HepG2 (cell line): ENCODE data around the gene PDE4D. TPM values are rescaled to one million over a fixed set of nuclear protein-coding genes. Genes with fewer than 3 reads are reported as not detected.

Experiments
- ATAC-seq: fragments of 200-7000 bp; cut with Tn5 transposase; 3 replicates; pipeline ENCODE4 v1.9.1; 2020; ENCODE audit warnings: mild to moderate bottlenecking, moderate library complexity
- BruUV-seq: library from RNA; stranded (reverse); fragments of 400-500 nt; replicated peaks from 2 replicates; lab custom pipeline; 2021; lab: Mats Ljungman, UMichigan
- CTCF ChIA-PET: fragments of 300-600 bp; formaldehyde crosslinking; extraction: SDS; loops from one replicate; lab custom pipeline; 2021; ENCODE audit warnings: low total read pairs, inconsistent platforms, low intra/inter-chr PET ratio; lab: Yijun Ruan, JAX
- POLR2A ChIA-PET: fragments of 350-600 bp; sonication (Branson Sonifier 250); formaldehyde crosslinking; loops from one replicate; lab custom pipeline; 2020; ENCODE audit warnings: antibody characterized with exemption, inconsistent platforms; lab: Yijun Ruan, JAX
- DNase-seq: peaks from one replicate; pipeline ENCODE4 v3.0.0-alpha.2; 2015; ENCODE audit warnings: low spot score
- FAIRE-seq: peaks from 3 replicates; lab custom pipeline; 2011; peaks lifted over from hg19 to GRCh38; lab: Jason Lieb, UNC
- H2AFZ ChIP-seq: one replicate; pipeline ENCODE4 v1.6.1; 2011; ENCODE audit warnings: low read length, inconsistent platforms
- H3K27ac ChIP-seq: fragments of 300-600 bp; 3 replicates; pipeline ENCODE4 v1.8.0; 2011; ENCODE audit warnings: mixed run types, mild to moderate bottlenecking, mixed read lengths, low read length, inconsistent platforms; ENCODE audit not compliant: insufficient read depth; ENCODE audit errors: extremely low read length
- H3K27me3 ChIP-seq, 2 experiments: fragments of 200-600 bp in 1 of 2; 2 replicates in 1 of 2; 3 replicates in 1 of 2; pipeline versions ENCODE4 v1.6.0 to v1.8.0; 2011; ENCODE audit warnings: low read length in 2 of 2, mild to moderate bottlenecking in 2 of 2, moderate library complexity in 2 of 2, inconsistent platforms in 1 of 2; ENCODE audit not compliant: insufficient read depth in 2 of 2, control insufficient read depth in 1 of 2
- H3K36me3 ChIP-seq, 2 experiments: fragments of 200-600 bp in 1 of 2; replicated peaks in 1 of 2; 2 replicates in 1 of 2; 3 replicates in 1 of 2; pipeline versions ENCODE4 v1.5.1 to v1.8.0; 2011; ENCODE audit warnings: low read length in 2 of 2, inconsistent platforms in 1 of 2; ENCODE audit not compliant: insufficient read depth in 2 of 2, control insufficient read depth in 1 of 2
- H3K4me1 ChIP-seq: 2 replicates; pipeline ENCODE4 v1.5.1; 2012; ENCODE audit warnings: low read length, inconsistent platforms; ENCODE audit not compliant: insufficient read depth
- H3K4me2 ChIP-seq: 2 replicates; pipeline ENCODE4 v1.6.0; 2011; ENCODE audit warnings: low read depth, low read length, inconsistent platforms
- H3K4me3 ChIP-seq, 3 experiments: fragments of 200-600 bp in 1 of 3; sonication (generic), shearing (Covaris generic) in 1 of 3; replicated peaks in 1 of 3; 2 replicates each; pipeline ENCODE4 v1.5.1; 2011 to 2016; ENCODE audit warnings: low read length in 3 of 3, inconsistent platforms in 2 of 3, low read depth in 2 of 3, mild to moderate bottlenecking in 2 of 3, control low read depth in 1 of 3, mixed read lengths in 1 of 3; ENCODE audit not compliant: insufficient read depth in 1 of 3
- H3K79me2 ChIP-seq: one replicate; pipeline ENCODE4 v1.6.1; 2011; ENCODE audit warnings: low read length, inconsistent platforms; ENCODE audit not compliant: insufficient read depth
- H3K9ac ChIP-seq: 2 replicates; pipeline ENCODE4 v1.6.0; 2011; ENCODE audit warnings: mild to moderate bottlenecking, low read depth, low read length, inconsistent platforms; ENCODE audit not compliant: insufficient read depth
- H3K9me3 ChIP-seq: 2 replicates; pipeline ENCODE4 v1.5.1; 2012; ENCODE audit warnings: mild to moderate bottlenecking, low read length
- H4K20me1 ChIP-seq: 2 replicates; pipeline ENCODE4 v1.6.0; 2011; ENCODE audit warnings: inconsistent platforms, mild to moderate bottlenecking, low read length, moderate library complexity; ENCODE audit not compliant: insufficient read depth
- ATM ChIP-seq: fragments of 450-650 bp; IDR thresholded peaks from 2 replicates; pipeline ENCODE4 v1.7.1; 2017; ENCODE audit warnings: mild to moderate bottlenecking, borderline replicate concordance
- ISX ChIP-seq: sonication (generic); formaldehyde crosslinking; conservative IDR thresholded peaks from 2 replicates; pipeline ENCODE4 v1.5.0; 2020; ENCODE audit warnings: missing genetic modification reagents
- PHB2 ChIP-seq: fragments of 450-650 bp; IDR thresholded peaks from 2 replicates; pipeline ENCODE4 v1.6.1; 2018; ENCODE audit not compliant: partially characterized antibody
- PHF20 ChIP-seq: sonication (generic); formaldehyde crosslinking; IDR thresholded peaks from 2 replicates; pipeline ENCODE4 v1.5.0; 2020; ENCODE audit warnings: mild to moderate bottlenecking, missing genetic modification reagents
- SIX1 ChIP-seq: sonication (generic); formaldehyde crosslinking; IDR thresholded peaks from 2 replicates; pipeline ENCODE4 v1.4.0; 2020; ENCODE audit warnings: missing genetic modification reagents, borderline replicate concordance
- SP140L ChIP-seq: sonication (generic); formaldehyde crosslinking; IDR thresholded peaks from 2 replicates; pipeline ENCODE4 v1.4.0; 2020; ENCODE audit warnings: missing genetic modification reagents, borderline replicate concordance
- ZNF160 ChIP-seq: sonication (generic); formaldehyde crosslinking; IDR thresholded peaks from 2 replicates; pipeline ENCODE4 v1.8.0; 2022; ENCODE audit warnings: mild to moderate bottlenecking, inconsistent platforms, missing genetic modification reagents
- ZNF570 ChIP-seq: sonication (generic); formaldehyde crosslinking; IDR thresholded peaks from 2 replicates; pipeline ENCODE4 v1.4.0; 2020; ENCODE audit warnings: mild to moderate bottlenecking, missing genetic modification reagents, borderline replicate concordance
- ZNF788 ChIP-seq: sonication (generic); formaldehyde crosslinking; IDR thresholded peaks from 2 replicates; pipeline ENCODE4 v1.5.0; 2020; ENCODE audit warnings: mild to moderate bottlenecking, missing genetic modification reagents, borderline replicate concordance
- in situ Hi-C: cut with HindIII; loops from 2 replicates; pipeline ENCODE4 v1.10.0; 2017; ENCODE audit warnings: low pct_unique_long_range_greater_than_20kb; ENCODE audit not compliant: extremely low pct_ligation_motif_present
- intact Hi-C: fragments of 100-400 bp; cut with micrococcal nuclease; formaldehyde crosslinking; loops from one replicate; pipeline ENCODE4 v1.10.0; 2022; ENCODE audit not compliant: unreplicated experiment
- polyA plus RNA-seq, 8 experiments: library from polyadenylated mRNA; depleted of rRNA in 3 of 8; stranded (reverse) in 7 of 8; unstranded in 1 of 8; fragments of >200 nt; fragmentation: Illumina TruSeq in 4 of 8; extraction: Trizol in 4 of 8; gene quantifications; 2 replicates each; pipeline versions ENCODE4 v1.2.1 to v1.2.3, GENCODE V29; 2011 to 2016; ENCODE audit warnings: low read depth in 4 of 8, missing spikeins in 1 of 8, mixed read lengths in 1 of 8; ENCODE audit not compliant: insufficient read depth in 1 of 8
- total RNA-seq, 5 experiments: library from RNA; depleted of rRNA; stranded (reverse); fragments of >200 nt; fragmentation: Illumina TruSeq; extraction: Trizol; gene quantifications; 2 replicates each; pipeline ENCODE4 v1.2.3, GENCODE V29; 2016; ENCODE audit warnings: low read depth in 1 of 5
- TF ChIP-seq, protein P1 (sequence below): IDR thresholded peaks from 2 replicates; pipeline ENCODE4 v1.4.0; 2020; ENCODE audit warnings: mild to moderate bottlenecking, missing genetic modification reagents
- TF ChIP-seq, protein P2 (sequence below): sonication (generic); formaldehyde crosslinking; IDR thresholded peaks from 2 replicates; pipeline ENCODE4 v1.4.0; 2020; ENCODE audit warnings: missing genetic modification reagents

Gene PDE4D
- total and polyA plus RNA-seq, 2 of the 13 experiments (the other 11 are each of a cell fraction or from before 2014, with no cell fraction given), result 7.0 to 12.2 TPM

DNA sequence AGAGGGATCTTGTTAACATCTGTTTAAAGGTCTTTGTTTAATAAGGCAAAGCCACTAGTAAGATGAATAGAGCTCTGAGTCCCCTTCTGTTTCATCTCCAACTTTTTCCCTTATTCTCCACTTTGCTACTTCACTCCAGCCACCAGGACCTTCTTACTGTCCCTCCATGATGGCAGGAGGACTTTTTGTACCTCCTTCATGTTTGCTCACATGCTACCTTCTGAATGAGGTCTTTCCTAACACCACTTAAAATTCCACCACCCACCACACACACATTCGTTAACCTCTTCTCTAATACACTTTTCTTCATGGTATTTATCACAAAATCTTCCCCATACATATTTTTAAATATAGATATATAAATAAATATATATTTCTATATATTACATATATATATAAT, 501.9 kb downstream of the PDE4D start (continued):
- TF ChIP-seq, protein P1, sequence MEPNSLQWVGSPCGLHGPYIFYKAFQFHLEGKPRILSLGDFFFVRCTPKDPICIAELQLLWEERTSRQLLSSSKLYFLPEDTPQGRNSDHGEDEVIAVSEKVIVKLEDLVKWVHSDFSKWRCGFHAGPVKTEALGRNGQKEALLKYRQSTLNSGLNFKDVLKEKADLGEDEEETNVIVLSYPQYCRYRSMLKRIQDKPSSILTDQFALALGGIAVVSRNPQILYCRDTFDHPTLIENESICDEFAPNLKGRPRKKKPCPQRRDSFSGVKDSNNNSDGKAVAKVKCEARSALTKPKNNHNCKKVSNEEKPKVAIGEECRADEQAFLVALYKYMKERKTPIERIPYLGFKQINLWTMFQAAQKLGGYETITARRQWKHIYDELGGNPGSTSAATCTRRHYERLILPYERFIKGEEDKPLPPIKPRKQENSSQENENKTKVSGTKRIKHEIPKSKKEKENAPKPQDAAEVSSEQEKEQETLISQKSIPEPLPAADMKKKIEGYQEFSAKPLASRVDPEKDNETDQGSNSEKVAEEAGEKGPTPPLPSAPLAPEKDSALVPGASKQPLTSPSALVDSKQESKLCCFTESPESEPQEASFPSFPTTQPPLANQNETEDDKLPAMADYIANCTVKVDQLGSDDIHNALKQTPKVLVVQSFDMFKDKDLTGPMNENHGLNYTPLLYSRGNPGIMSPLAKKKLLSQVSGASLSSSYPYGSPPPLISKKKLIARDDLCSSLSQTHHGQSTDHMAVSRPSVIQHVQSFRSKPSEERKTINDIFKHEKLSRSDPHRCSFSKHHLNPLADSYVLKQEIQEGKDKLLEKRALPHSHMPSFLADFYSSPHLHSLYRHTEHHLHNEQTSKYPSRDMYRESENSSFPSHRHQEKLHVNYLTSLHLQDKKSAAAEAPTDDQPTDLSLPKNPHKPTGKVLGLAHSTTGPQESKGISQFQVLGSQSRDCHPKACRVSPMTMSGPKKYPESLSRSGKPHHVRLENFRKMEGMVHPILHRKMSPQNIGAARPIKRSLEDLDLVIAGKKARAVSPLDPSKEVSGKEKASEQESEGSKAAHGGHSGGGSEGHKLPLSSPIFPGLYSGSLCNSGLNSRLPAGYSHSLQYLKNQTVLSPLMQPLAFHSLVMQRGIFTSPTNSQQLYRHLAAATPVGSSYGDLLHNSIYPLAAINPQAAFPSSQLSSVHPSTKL, result no peak
- no peak for TF ChIP-seq PHF20 (CRISPR knock-in tag)
- no peak for TF ChIP-seq PHB2
- no peak for TF ChIP-seq ISX (CRISPR knock-in tag)
- no peak for TF ChIP-seq ZNF788
- TF ChIP-seq, all 625 proteins: peak for 0

DNA sequence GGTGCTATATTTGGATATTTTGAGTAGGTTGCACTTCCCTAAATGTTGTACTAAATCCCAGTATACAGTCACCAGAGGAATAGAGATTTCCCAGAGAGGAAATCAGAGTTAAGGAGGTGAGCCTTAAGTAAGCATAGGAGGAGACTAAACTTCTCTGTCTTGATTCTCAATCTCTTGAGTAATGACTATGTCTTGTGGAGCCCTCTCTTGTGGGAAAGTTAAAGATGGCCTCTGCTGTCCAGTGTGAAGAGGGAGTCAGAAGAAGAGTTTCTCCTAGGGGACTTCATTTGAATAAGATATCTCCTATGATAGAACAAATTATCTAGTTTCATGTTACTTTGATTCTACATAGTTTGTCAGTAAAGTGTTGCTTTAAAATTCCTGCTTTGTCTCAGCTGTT, 502.5 kb downstream of the PDE4D start:
- Histone ChIP-seq H3K9me3 (no peaks in the 10 kb centered on the region), H4K20me1 (0 out of 2 replicates have a peak, but pooled peaks cover 2% of the 10 kb centered on the region), H3K79me2 (no peaks in the 10 kb centered on the region), H3K27me3 (no peaks in the 10 kb centered on the region), H2AFZ (no peak overlapping the region), H3K36me3 (no peaks in the 10 kb centered on the region), H3K4me1 (no peaks in the 10 kb centered on the region), H3K4me3 (no peak overlapping the region), H3K9ac (no peak overlapping the region), H3K27ac (no peak overlapping the region), H3K4me2 (no peak overlapping the region)
- intact Hi-C loops, result loop anchor here (2.0 to 5.0 kb wide), 4 partner anchors 411 to 1256 kb away; no protein-coding TSS in a partner anchor
- ATAC-seq (no peak), FAIRE-seq (no peak), DNase-seq (no peak)
- POLR2A ChIA-PET, result no interaction called here
- in situ Hi-C loops, result loop anchor here (25.0 kb wide), 5 partner anchors 271 to 1271 kb away; no protein-coding TSS in a partner anchor
- CTCF ChIA-PET, result no interaction called here
- BruUV-seq, result no TSS peak
- TF ChIP-seq ATM (no peak), ZNF570 (no peak), ZNF160 (CRISPR knock-in tag) (no peak), SIX1 (no peak), SP140L (no peak)
- TF ChIP-seq, protein P2, sequence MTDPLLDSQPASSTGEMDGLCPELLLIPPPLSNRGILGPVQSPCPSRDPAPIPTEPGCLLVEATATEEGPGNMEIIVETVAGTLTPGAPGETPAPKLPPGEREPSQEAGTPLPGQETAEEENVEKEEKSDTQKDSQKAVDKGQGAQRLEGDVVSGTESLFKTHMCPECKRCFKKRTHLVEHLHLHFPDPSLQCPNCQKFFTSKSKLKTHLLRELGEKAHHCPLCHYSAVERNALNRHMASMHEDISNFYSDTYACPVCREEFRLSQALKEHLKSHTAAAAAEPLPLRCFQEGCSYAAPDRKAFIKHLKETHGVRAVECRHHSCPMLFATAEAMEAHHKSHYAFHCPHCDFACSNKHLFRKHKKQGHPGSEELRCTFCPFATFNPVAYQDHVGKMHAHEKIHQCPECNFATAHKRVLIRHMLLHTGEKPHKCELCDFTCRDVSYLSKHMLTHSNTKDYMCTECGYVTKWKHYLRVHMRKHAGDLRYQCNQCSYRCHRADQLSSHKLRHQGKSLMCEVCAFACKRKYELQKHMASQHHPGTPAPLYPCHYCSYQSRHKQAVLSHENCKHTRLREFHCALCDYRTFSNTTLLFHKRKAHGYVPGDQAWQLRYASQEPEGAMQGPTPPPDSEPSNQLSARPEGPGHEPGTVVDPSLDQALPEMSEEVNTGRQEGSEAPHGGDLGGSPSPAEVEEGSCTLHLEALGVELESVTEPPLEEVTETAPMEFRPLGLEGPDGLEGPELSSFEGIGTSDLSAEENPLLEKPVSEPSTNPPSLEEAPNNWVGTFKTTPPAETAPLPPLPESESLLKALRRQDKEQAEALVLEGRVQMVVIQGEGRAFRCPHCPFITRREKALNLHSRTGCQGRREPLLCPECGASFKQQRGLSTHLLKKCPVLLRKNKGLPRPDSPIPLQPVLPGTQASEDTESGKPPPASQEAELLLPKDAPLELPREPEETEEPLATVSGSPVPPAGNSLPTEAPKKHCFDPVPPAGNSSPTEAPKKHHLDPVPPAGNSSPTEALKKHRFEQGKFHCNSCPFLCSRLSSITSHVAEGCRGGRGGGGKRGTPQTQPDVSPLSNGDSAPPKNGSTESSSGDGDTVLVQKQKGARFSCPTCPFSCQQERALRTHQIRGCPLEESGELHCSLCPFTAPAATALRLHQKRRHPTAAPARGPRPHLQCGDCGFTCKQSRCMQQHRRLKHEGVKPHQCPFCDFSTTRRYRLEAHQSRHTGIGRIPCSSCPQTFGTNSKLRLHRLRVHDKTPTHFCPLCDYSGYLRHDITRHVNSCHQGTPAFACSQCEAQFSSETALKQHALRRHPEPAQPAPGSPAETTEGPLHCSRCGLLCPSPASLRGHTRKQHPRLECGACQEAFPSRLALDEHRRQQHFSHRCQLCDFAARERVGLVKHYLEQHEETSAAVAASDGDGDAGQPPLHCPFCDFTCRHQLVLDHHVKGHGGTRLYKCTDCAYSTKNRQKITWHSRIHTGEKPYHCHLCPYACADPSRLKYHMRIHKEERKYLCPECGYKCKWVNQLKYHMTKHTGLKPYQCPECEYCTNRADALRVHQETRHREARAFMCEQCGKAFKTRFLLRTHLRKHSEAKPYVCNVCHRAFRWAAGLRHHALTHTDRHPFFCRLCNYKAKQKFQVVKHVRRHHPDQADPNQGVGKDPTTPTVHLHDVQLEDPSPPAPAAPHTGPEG, result no peak
